Erythroblast (primary cell): ENCODE data around the gene AP3D1.

ENCODE experiments used
- DNase-seq, 2 experiments: peaks; one replicate each; lab custom pipeline; 2025; lab: John Stamatoyannopoulos, UW
- GATA1 ChIP-seq: IDR thresholded peaks from 2 replicates; pipeline ENCODE4 v1.6.1; 2011; ENCODE audit warnings: low read depth, mild to moderate bottlenecking, control low read depth, low read length, moderate library complexity
- POLR2A ChIP-seq: IDR thresholded peaks from 2 replicates; pipeline ENCODE4 v1.6.1; 2011; ENCODE audit warnings: mild to moderate bottlenecking, low read length

AP3D1 gene

DNA sequence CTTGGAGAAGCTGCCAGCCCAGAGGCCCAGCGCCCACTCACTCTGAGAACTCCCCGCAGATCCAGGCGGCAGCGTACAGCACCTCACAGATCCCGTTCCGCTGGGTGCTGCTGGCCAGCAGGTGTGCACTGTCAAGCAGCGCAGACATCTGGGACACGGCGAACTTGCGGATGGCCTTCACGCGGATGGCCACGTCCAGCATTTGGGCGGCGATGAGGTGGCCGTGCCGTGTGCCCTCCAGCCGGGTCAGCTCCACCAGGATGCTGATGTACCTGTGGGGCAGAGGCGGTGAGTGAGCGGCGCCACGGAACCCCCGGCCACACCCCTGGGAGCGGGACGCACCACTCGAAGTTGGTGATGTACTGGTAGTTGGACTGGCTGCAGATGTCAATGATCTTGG lies 30.5 kb downstream of the AP3D1 start:
- DNase-seq: no peak
- TF ChIP-seq GATA1: no peak
- no peak for TF ChIP-seq POLR2A

DNA sequence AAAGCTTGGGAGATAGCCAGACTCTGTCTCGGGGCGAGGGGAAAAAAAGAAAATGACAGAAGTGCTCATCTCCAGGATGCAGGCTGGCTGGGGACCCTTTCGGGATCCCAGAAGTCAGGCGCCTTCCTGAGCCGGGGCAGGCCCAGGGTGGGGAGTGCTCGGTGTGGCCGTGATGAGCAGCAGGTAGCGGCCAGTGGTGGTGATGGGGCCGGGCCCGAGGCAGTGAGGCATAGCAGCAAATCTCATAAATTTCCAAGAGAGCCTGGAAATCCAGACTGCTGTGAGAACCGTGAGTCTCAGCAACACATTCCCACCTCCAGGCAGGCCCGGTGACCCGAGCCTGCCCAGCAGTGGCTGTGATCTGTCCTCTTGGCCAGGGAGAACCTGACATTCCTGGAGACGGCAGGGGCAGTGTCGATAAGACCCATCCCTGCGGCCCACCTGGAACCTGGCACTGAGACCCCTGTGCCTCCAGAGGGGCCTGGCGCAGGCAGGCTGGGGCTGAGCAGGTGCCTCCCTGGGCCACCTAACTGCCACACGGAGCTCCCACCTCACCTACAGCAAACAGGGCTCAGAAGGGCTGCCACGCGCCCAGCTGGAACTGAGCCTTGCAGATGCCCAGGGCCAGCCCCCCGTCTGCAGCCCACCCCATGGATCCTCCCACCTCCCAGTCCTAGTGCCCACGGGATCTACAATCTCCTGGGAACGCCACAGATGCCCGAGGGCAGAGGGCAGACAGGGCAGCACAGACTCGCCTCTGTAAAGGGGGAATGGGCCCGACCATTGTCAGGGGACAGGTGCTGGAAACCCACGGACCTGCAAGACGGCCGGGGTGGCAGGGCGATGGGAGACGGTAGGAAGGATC lies 31.2 kb downstream of the AP3D1 start:
- DNase-seq: no peak
- TF ChIP-seq POLR2A (no peak), GATA1 (no peak)

DNA sequence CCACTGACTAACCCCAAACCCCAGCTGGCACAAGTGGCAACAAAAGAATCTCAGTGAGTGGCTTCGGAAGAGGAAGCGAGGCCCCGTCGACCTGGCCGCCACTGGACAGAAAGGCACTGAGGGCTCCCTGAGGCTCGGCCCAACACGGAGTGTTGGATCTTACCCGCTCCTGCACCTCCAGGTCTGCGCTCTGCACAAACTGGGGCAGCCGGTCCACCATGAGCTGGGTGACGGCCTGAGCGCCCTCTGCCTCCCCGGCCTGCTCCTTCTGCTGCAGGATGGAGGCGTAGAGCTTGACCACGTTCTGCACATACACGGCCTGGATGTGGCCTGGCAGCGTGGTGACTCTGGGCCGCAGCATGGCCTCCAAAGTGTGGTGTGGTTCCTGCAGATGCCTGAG lies 32.9 kb downstream of the AP3D1 start:
- TF ChIP-seq GATA1 (no peak), POLR2A (no peak)
- no peak for DNase-seq

DNA sequence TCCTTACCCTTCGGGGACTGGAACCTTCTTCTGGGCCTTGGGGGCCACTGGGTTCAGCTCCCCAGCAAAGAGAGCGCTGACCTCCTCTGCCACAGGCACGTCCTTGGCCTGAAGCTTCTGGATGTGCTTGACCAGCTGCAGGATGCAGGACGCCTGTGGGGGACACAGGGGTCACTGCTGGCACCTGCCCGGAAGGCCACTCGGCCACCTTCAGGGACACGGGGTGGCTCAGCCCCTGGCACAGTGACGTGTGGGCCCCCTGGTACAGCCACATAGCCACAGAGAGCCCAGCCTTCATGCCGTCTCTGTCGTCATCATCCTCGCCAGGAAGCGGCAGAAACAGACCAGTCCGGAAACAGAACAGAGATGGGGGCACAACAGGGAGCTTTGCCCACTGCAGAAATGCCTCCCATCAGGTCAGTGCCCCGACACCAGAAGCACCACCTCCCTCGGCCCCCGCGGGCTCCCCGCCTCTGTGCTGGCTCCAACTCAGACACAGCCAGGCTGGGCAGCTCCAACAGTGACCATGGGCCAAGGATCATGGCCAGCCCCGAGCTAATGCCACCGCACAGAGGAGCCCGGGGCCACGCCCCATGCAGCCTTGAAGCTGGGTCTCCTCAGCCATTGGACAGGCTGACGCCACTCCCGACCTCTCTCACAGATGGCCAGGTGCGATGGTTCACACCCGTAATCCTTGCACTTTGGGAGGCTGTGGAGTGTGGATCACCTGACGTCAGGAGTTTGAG lies 34.0 kb downstream of the AP3D1 start:
- no peak for DNase-seq
- TF ChIP-seq POLR2A (no peak), GATA1 (no peak)

DNA sequence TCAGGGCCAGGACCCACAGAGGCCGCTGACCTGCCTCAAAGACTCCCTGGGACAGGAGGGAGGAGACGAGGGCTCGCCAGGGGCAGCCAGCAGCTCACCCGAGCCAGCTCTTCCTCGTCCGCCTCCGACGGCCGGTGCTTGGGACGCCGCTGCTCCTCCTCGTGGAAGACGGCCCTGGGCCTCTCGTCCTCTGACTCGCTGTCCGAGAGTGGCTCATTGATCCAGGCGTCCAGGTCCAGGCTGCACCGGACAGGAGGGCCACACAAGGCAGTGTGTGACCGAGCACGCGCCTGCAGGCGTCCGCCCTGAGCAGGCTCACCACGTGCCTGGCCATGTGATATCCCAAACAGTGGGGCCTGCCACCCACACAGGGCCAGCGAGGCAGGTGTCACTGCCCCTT lies 34.9 kb downstream of the AP3D1 start:
- no peak for DNase-seq

DNA sequence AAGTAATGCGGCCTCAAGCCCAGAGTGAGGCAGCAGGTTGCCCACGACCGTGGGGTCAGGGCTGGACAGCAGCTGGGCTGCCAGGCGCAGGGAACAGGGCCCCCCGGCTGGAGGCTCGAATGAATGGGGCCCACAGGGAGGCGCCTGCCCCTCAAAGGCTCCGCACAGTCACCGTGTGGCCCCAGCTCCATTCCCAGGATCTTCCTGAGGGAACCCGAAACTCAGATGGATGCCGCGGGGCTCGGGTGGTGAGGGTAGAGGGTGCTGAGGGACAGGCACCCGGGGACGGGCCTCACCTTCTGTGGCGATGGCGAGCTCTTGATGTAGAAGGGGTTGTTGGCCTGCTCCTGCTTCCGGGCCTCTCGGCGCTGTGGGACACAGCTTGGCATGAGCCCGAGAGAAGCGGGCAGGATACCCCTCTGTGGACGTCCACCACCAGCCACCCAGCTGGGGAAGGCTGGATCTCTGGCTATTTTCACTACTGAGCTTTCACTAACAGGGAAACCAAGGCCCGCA lies 35.4 kb downstream of the AP3D1 start:
- TF ChIP-seq POLR2A: no peak
- TF ChIP-seq GATA1: no peak

More for the DNA sequence above, 34.9 kb downstream of the AP3D1 start:
- TF ChIP-seq POLR2A (no peak), GATA1 (no peak)

DNA sequence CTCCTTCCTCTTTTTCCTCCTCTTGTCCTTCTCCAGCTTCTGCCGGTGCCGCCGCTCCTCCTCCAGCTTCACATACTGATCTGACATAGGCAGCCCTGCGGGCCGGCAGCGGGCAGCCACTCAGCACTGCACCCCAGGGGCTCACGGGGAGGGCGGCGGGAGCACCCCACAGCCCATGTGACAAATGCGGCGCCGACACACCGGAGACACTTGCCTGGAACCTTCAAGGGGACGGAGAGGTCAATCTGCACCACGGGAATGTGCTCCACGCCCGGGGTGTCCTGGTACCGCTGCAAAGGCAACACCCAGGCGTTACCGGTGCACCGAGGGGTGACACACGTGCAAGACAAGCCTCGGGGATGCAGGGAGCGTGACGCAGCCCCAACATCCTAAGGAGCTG lies 36.0 kb downstream of the AP3D1 start:
- no peak for DNase-seq
- TF ChIP-seq GATA1: no peak
- no peak for TF ChIP-seq POLR2A

More for the DNA sequence above, 35.4 kb downstream of the AP3D1 start:
- DNase-seq: no peak

DNA sequence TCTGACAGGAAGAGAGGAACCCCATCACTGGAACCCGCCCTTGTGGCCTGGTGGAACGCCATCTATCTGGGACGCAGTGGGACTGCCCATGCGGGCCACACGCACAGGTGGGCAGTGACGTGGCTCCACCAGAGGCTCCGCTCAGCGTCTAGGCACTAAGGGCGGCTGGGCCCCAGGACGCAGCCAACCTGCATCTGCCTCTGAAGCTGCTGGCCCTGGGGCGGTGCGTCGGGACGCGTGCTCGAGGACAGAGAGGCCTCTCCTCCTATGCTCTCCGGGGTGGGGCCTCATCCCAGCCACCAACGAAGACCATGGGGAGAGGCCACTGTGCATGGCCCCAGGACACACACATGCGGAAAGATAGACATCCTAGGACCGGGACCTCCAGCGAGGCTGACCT lies 36.5 kb downstream of the AP3D1 start:
- no peak for TF ChIP-seq POLR2A
- DNase-seq: no peak

DNA sequence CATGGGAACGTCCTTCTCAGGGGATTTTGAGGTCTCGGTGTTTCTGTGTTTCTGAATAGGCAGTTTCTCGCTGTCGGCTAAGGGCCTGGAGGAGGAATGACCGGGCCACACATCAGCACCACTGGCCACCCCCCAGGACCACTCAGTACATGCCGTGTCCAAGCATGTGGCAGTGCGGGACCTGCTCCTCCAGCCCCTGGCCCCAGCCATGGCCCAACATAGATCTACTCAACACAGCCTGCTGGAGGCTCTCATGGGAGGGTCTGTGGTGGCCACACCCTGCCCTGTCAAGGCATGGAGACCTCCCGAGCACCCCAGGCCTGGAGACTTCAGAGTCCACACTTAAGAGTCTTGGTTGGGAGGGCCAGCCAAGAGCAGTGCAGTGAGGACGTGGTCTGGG lies 37.1 kb downstream of the AP3D1 start:
- no peak for DNase-seq
- TF ChIP-seq POLR2A: no peak
- no peak for TF ChIP-seq GATA1

DNA sequence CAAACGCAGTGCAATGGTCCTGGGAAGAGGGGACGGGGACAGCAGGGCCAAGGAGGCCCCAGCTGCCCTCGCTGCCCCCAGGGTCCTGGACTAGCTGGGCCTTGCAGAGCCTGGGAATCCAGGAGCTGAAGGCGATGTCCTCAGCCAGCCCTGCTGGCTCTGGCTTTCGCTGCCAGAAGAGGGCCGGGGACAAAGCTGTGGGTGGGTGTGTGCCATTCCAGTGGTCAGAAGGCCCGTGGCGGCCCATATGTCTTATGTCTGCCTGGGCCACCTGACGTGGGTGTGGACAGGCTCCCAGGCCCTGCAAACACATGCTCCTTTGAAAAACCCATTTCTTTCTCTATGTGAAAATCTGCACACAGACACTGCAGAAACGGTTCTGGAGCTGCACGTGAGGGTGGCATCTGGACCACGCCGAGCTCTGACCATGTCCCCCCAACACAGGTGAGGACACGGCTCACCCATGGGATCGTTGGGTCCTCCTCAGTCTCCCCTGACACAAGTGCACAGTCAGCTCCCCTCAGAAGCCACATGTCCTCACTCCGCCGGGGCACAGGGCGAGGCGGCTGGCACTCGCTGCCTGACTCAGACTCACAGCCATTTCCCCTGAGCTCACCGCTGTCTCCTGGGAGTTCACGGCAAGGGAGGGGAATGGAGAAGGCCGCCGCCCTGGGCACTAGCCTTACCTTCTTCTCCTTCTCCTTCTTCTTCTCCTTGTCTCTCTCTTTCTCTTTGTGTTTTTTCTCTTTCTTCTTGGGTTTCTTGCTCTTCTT lies 37.7 kb downstream of the AP3D1 start:
- TF ChIP-seq GATA1: no peak
- no peak for TF ChIP-seq POLR2A
- no peak for DNase-seq

DNA sequence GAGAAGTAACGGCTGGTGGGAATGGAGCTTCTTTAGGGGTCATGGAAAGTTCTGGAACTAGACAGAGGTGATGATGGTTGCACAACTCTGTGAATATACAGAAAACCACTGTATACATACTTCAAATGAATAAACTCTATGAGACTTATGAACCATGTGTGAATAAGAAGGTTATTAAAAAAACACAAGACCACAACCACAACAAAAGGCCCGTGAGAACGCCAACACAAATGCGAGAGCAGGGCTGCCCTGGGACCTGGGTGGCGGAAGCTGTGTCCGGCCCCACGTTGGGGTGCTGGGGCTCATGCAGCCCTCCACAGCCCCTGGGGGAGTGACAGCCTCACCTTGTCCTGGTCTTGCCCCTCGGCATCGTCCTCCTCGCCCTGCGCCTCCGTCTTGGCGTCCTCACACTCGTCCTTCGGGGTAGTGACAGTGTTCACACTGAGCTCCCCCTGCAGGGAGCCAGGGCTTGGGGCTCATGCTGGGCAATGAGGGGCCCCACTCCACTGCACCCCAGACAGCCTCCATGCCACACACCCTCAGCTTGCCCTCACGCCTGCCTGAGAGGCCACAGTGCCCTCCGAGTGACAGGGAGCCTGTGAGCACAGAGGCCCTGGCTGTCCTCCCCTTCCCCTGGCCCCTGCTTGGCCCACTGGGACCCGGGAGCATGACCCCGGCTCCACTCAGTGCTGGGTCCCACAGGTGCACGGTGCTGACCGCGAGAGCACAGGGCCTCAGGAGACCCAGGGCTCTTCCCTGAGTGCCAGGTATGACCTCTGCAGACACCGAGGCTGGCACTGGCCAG lies 38.6 kb downstream of the AP3D1 start:
- no peak for TF ChIP-seq POLR2A
- no peak for TF ChIP-seq GATA1
- no peak for DNase-seq

DNA sequence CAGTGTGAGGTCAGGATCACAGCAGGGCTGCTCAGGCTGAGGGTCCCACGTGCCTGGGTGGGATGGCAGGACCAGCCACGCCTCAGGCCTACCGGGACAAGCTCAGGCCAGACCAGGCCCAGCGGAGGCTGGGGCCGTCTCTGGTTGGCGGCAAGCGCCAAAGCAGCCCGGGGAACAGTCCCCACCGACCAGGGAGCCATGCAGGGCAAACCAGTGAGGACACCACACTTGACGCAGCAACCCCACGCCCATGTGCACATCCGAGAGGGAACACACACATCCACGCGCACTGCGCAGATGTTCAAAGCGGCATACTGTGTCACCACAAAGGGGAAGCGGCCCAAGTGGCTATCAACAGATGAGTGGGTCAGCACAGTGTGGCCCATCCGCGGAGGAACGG lies 39.5 kb downstream of the AP3D1 start:
- no peak for DNase-seq
- TF ChIP-seq GATA1 (no peak), POLR2A (no peak)

DNA sequence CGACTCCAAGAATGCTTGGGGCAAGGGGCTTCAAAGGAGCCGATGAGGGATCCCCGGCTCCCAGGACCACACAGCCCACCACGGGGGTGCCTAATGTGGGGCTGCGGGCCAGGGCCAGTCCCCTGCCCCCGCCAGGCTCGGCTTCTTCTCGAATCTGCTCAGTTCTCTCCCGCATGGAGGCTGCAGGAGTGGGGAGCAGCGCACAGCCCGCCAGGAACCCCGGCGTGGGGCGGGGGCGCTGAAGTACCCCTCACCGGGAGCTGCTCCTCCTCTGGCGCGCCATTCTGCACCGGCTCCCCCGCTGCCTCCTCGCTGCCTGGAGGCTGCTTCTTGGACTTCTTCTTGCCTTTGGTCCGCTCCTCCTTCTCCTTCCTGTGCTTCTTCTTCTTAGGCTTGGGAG lies 39.9 kb downstream of the AP3D1 start:
- DNase-seq: no peak
- no peak for TF ChIP-seq GATA1
- TF ChIP-seq POLR2A: no peak
